GM18873 (cell line): ENCODE results near the gene CDT1.

ENCODE experiments used
- ATAC-seq: cut with Tn5 transposase; IDR thresholded peaks from one replicate; pipeline ENCODE4 v1.9.1; 2021; ENCODE audit warnings: mild to moderate bottlenecking, moderate library complexity, moderate number of reproducible peaks; ENCODE audit not compliant: unreplicated experiment, low FRiP score

The CDT1 gene

DNA sequence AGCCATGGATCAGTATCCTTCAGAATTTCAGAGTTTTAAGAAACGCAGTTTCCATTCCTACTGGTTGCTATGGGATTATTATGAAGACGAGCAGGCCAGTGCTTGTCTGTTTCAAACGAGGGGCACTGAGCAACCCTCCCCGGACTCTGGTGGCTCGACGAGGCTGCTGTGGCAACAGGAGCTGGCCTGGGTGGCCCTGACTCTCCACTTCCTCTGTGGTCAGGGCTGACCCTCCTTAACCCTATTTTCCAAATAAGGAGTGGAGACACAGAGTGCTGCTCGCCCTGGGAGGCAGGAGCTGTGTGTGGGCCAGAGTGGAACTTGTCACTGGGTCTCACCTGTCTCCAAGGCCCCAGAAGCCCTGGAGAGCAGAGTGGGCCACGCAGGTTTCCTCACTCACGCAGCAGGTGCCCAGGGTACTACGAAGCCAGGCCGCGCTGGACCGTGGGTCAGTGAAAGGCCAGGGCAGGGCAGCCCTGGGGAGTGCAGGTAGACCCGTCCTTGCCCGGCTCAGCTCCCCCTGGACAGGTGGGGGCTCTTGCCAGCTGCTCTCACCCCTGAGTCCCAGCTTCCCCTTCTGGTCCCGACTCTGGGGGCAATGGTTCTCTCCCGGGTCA lies 49.8 kb downstream of the CDT1 start:
- ATAC-seq, result no peak

DNA sequence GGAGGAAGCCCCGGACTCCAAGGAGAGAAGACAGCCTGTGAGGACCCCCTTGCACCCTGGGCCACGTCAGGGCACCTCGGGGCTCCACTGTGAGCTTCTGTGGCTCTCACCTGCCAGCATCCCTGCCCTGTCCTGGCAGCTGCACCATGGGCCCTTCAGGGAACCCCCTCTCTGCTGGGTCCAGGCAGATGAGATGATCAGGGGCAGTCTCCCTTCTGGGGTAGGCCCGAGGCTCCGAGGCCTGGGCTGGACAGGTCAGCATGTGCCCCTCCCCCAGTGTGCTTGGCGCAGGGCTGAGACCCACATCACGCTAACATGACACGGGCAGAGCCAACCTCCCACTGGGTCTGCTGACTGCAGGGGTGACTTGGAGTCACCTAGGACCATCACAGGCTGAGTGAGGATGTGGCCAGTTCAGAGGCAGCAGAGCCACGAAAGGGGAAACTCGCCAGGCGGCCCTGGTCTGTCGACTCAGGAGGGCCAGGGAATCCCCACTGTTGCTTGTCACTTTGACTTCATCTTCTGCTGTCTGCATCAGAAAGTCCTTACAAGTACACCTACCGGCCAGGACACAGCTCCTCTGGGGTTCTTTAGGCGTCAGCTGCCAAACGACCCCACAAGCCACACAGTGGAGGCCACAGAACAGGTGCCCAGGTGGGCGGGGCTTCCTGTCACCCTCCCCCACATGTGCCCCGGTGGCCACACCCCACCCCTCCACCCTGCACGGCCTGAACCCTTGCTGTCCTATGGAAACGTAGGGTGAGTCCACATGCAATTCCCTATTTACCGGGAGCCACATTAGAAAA lies 50.9 kb downstream of the CDT1 start:
- ATAC-seq, result no peak

DNA sequence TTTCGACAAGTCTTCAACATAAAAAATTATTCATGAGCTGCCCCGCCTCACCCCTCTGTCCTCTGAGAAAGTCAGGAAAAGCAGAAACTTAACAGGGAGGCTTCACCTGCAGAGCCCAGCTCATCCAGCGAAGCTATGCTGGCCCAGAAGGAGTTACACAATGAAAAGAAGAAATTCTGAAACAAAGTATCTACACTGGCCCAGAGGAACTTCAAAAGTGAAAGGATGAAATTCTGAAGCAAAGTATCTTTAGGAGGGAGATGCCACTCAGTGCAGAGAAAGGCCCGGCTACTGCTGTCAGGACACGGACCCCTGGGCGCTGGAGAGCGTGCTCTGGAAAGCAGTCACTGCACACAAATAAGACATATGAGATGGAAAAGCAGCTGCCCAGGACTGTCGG lies 51.6 kb downstream of the CDT1 start:
- no peak for ATAC-seq

DNA sequence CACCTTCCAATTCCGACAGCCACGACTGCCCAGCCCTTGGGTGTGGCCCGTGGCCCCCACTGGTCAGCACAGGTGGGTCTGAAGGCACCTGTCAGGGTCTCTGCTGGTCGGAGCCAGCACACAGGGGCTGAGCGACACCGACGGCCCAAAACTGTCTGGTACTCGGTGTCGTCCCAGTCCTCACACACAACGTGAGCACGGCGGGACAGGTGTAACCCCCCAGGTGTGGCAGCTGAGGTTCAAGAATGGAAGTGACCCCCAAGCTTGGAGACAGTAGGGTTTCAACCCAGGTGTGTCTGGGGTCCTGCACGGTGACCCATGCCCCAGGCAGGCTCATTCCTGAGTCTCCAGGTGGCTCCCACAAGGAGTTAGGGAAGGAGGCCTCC lies 52.1 kb downstream of the CDT1 start:
- ATAC-seq, result no peak

DNA sequence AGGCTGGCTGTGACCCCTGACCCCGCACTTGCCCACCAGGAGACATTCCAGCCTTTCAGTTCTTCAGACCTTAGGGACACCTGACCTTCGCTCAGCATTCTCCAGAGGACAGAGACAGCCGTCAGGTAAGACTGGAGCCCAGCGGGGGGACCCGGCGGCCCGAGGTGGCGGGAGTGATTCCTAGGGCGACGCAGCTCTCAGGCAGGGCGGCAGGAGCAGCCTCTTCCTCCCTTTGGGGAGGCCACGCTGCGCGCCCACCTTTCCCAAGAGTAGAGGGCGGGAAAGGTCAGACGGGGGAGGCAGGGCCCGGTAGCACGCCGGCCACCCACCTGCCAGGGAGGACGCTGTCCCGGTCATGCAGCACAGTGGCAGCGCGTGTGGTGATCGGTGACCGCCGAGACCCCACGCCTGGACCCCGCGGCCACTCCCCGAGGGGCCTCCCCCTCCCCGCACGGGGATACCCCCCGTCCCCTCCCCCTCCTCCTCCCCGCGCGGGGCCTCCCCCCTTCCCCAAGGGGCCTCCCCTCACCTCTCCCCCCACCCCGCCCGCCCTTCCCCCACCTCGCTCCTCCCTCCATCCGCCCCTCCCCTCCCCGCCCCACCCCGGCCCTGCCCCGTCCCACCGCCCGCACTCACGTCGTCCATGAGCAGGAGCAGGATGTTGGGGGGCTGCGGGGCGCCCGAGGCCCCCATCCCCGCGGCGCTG lies 52.7 kb downstream of the CDT1 start:
- ATAC-seq, result no peak

DNA sequence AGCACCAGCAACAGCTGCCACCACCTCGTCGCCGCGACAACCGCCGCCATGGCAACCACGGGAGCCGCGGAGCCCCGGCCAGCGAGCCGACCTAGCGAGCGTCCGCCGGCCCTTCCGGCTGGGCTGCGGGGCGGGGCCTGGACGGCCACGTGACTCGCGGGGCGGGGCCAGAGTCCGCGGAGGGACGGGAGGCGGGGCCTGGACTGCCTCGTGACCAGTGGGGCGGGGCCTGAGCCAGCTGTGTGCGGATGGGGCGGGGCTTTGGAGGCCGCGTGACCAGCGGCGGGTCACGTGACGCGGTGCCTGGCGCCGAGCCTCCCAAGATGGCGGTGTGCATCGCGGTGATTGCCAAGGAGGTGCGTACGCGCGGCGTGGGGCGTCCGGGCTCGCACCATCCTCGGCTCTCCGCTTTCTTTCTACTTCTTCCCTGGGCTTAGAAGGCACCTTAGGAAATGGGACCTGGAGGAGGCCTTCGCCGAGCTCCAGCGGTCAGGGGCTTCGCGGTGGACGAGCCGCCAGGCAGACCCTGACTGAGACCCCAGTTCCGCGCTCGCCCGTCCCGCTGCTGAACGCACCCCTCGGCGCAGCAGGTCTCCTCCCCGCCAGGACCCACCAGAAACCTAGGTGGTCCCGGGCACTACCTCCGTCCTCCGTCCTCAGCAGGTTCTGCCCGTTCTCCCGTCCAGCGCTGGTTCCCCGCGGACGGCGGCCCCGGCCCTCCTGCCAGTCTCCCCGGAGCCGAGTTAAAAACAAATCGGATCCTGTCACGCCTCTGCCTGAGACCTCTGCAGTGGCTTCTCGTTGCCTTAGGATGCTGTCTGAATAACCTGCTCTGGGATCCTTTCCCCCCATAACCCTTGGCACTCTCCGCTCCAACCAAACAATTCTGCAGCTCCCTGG lies 53.5 kb downstream of the CDT1 start, which contains the start of the genes GALNS and TRAPPC2L:
Gene GALNS, minus strand, starts transcription at position 120 of the 900 bp plus-strand sequence. Its CDS starts 70 bp downstream, at position 50.
Gene TRAPPC2L, plus strand, starts transcription at position 300 of the 900 bp plus-strand sequence. Its CDS starts 24 bp downstream, at position 324.
- ATAC-seq, result peak; percentile 72

DNA sequence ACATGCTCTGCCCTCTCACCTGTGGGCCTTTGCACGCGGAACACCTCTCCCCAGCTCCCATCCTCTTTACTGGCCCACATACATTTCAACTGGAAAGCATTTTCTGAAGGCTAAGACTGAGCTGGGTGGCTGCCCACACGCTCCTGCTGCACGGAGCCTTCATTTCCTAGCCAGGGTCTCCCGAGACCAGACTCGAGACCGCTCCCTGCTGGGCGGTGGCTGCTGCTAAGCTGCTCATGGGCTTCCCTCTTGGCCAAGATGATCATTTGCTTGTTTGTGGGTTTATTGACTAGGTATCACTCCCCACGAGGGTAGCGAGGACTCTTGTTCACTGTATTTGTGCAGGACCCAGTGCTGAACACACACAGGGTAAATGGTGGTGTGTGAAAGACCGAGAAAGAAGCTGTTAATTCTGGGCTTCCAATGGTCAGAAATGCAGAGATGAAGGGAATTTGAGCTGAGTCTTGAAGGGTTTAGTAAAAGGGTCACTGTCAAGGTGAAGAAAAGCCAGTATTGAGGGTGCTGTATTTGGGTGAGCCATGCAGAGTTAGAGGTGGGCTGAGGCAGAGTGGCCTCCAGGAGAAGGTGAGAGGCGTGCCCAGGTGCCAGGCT lies 54.2 kb downstream of the CDT1 start:
- no peak for ATAC-seq
